Measurements from ENCODE around the gene ZBTB4. TPM values are rescaled to one million over a fixed set of nuclear protein-coding genes. Genes with fewer than 3 reads are reported as not detected.

ZBTB4 gene
- total RNA-seq, 1 experiment from 2014 or later, result 17.1 TPM

- TF ChIP-seq, protein P1, sequence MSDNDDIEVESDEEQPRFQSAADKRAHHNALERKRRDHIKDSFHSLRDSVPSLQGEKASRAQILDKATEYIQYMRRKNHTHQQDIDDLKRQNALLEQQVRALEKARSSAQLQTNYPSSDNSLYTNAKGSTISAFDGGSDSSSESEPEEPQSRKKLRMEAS (IDR thresholded peaks at IDR 0.05), result no peak
- no peak for TF ChIP-seq EZH2 (IDR thresholded peaks at IDR 0.05)
- TF ChIP-seq ELF1 (IDR thresholded peaks at IDR 0.05; ENCODE audit: borderline replicate concordance, low read depth), result no peak
- no peak for TF ChIP-seq POLR2A (IDR thresholded peaks at IDR 0.05; ENCODE audit: borderline replicate concordance, extremely low read depth, insufficient read depth, insufficient read length)
- TF ChIP-seq FOSL1 (IDR thresholded peaks at IDR 0.05; ENCODE audit: low read depth), result no peak
- no peak for TF ChIP-seq ZBTB33 (IDR thresholded peaks at IDR 0.05; ENCODE audit: extremely low read depth, insufficient replicate concordance, low read length)
- no peak for TF ChIP-seq EZH2phosphoT487 (IDR thresholded peaks at IDR 0.05; ENCODE audit: borderline replicate concordance)
- no peak for TF ChIP-seq CEBPB (IDR thresholded peaks at IDR 0.05; ENCODE audit: low read depth)
- no peak for TF ChIP-seq ZFX (IDR thresholded peaks at IDR 0.05)
- TF ChIP-seq, protein P2, sequence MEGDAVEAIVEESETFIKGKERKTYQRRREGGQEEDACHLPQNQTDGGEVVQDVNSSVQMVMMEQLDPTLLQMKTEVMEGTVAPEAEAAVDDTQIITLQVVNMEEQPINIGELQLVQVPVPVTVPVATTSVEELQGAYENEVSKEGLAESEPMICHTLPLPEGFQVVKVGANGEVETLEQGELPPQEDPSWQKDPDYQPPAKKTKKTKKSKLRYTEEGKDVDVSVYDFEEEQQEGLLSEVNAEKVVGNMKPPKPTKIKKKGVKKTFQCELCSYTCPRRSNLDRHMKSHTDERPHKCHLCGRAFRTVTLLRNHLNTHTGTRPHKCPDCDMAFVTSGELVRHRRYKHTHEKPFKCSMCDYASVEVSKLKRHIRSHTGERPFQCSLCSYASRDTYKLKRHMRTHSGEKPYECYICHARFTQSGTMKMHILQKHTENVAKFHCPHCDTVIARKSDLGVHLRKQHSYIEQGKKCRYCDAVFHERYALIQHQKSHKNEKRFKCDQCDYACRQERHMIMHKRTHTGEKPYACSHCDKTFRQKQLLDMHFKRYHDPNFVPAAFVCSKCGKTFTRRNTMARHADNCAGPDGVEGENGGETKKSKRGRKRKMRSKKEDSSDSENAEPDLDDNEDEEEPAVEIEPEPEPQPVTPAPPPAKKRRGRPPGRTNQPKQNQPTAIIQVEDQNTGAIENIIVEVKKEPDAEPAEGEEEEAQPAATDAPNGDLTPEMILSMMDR (IDR thresholded peaks at IDR 0.05 in 2 of 3, conservative IDR thresholded peaks at IDR 0.05 in 1 of 3; ENCODE audit: borderline replicate concordance in 1 of 3, insufficient read depth in 1 of 3, low read depth in 2 of 3, low read length in 2 of 3), result no peak
- no peak for TF ChIP-seq EGR1 (IDR thresholded peaks at IDR 0.05; ENCODE audit: low read depth)
- no peak for TF ChIP-seq SP1 (IDR thresholded peaks at IDR 0.05; ENCODE audit: low read depth)
- ChIA-PET RAD21 (ENCODE audit: low non-redundant PET in 1 of 2, low total read pairs in 2 of 2, uncharacterized antibody in 2 of 2, unreplicated experiment in 2 of 2) (no interaction called here), CTCF (no interaction called here), POLR2A (no interaction called here)
- ATAC-seq, result no peak
- Histone ChIP-seq H3K27me3 (ENCODE audit: insufficient read depth, low read length) (no peaks in the 10 kb centered on the region), H3K79me2 (ENCODE audit: insufficient read depth, low read length) (peaks cover 91% of the 10 kb centered on the region), H3K9me2 (ENCODE audit: insufficient read depth) (no peaks in the 10 kb centered on the region), H2AFZ (ENCODE audit: low read depth, low read length, poor library complexity, severe bottlenecking) (no peak overlapping the region), H3K9ac (ENCODE audit: low read length) (no peak overlapping the region), H3K4me2 (ENCODE audit: low read length) (no peak overlapping the region), H3K9me3 (ENCODE audit: control insufficient read depth in 1 of 2, insufficient read depth in 1 of 2, low read depth in 1 of 2, low read length in 2 of 2) (no peaks in the 10 kb centered on the region), H3K4me3 (replicated peaks in 1 of 2; ENCODE audit: low read depth in 1 of 2, low read length in 2 of 2) (no peak overlapping the region), H3K36me3 (ENCODE audit: control insufficient read depth in 1 of 2, insufficient read depth in 2 of 2, low read length in 2 of 2) (peaks cover 51 to 70% of the 10 kb centered on the region in 2 experiments), H3K27ac (ENCODE audit: low read depth, low read length) (no peak overlapping the region), H3K4me1 (ENCODE audit: control insufficient read depth in 1 of 2, insufficient read depth in 2 of 2, low read length in 2 of 2) (no peaks in the 10 kb centered on the region), H4K20me1 (ENCODE audit: insufficient read depth) (peaks cover 23% of the 10 kb centered on the region; the same call in 1 of the 2 replicates)
- BruUV-seq (replicated peaks), result no TSS peak
- no peak for DNase-seq (ENCODE audit: low read depth, low spot score)
- intact Hi-C loops (cut with micrococcal nuclease), result no loop called here
Observed at GRCh38 chr17:7495906-7496434, 16.5 kb upstream of the ZBTB4 start.

All from HCT116 (cell line).